Heart left ventricle (tissue), 13 donors: ENCODE data around the gene ADGRG6.

Experiments
- CTCF ChIP-seq, 12 donors: fragments of 200-600 bp; sonication (generic) in 4 of 12; IDR thresholded peaks; one replicate each; pipeline versions ENCODE4 v1.5.0 to v1.8.0; 2018 to 2022; ENCODE audit warnings: antibody characterized with exemption in 12 of 12, mild to moderate bottlenecking in 5 of 12
- POLR2A ChIP-seq, 2 donors: fragments of 450-650 bp; IDR thresholded peaks; one replicate each; pipeline ENCODE4 v1.6.1; 2017; ENCODE audit warnings: antibody characterized with exemption in 2 of 2, mild to moderate bottlenecking in 2 of 2, moderate library complexity in 2 of 2
- donor health status: ischemic (EF 13 %, LVEDD 7.1; RV severe dilation, severe dysfunction).
- donor health status: DM: no; HTN: yes; CAD: no.
- donor health status: DM: no; HTN: no; CAD: no.
- donor health status: ischemic (EF 25% LVEDD 6.9; RV normal size, moderate dysfunction).
- donor health status: ischemic (EF 25% LVEDD 5.7; RV mildly dilated, moderate dysfunction).
- donor health status: ischemic (EF 35%, LVEDD 5.7; RV mildly dilated, moderate dysfunction).
- donor health status: nonischemic (EF 11% LVEDD 7.7; RV severe dilation, severe dysfunction).
- donor health status: DM: yes; HTN: yes; CAD: no.
- donor health status: PGD.
- donor health status: ischemic (EF 29% LVEDD 5.4; RV normal size, mild dysfunction).
- donor health status: nonischemic (EF 23%, LVEDD 6.1; RV moderate dilation, normal function).

- no peak for TF ChIP-seq CTCF (IDR thresholded peaks at IDR 0.05)
- TF ChIP-seq POLR2A (IDR thresholded peaks at IDR 0.05) = no peak
These were observed 54.5 kb downstream of the ADGRG6 start for GRCh38 chr6:142356201-142356883.
